GM18519 (cell line): ENCODE results near the gene YLPM1.
"Not testable (repeated sequence)": the region's sequence is repeated elsewhere in the genome, so short reads cannot be mapped to it uniquely, and the experiment has no call there.

Experiments
- ATAC-seq: cut with Tn5 transposase; IDR thresholded peaks from one replicate; pipeline ENCODE4 v1.9.1; 2021; ENCODE audit warnings: mild to moderate bottlenecking, moderate library complexity; ENCODE audit not compliant: unreplicated experiment, low FRiP score

The YLPM1 gene

DNA sequence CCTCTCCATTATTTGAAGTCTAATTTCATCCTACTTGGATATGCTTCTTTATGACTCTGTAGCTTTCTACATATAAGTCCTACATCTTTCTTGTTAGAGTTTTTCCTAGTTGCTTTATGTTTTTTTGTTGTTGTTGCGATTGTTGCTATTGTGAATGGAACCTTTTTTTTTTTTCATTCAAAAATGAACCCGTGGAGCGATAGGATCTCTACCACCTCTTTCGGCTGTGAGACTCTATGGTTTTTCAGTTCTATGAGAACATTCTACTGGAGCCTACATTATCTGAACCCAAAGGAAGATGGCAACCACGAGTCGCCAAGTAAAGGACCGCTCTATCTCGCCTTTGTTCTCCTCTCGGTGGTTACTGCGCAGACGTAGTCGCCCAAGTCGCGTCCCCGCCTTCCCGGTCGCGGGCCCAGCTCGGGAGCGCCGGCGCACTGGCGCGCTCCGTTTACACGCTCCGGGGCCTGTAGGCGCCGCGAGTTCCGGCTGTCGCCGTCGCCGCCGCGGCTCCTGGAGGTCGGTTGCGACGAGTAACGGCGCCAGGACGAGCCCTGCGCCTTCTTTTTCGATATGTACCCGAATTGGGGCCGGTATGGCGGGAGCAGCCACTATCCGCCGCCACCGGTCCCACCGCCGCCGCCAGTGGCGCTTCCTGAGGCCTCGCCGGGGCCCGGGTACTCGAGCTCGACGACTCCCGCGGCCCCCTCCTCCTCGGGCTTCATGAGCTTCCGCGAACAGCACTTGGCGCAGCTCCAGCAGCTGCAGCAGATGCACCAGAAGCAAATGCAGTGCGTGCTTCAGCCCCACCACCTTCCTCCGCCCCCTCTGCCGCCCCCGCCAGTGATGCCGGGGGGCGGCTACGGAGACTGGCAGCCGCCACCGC is at the start of gene YLPM1:
TSS of gene YLPM1 (plus strand) at position 400 of the 886 bp plus-strand sequence. CDS start at position 574, 174 bp downstream.
- peak; percentile 74 for ATAC-seq

- ATAC-seq = no peak
These were observed 49.8 kb upstream of the YLPM1 start for GRCh38 chr14:74713395-74713735.

DNA sequence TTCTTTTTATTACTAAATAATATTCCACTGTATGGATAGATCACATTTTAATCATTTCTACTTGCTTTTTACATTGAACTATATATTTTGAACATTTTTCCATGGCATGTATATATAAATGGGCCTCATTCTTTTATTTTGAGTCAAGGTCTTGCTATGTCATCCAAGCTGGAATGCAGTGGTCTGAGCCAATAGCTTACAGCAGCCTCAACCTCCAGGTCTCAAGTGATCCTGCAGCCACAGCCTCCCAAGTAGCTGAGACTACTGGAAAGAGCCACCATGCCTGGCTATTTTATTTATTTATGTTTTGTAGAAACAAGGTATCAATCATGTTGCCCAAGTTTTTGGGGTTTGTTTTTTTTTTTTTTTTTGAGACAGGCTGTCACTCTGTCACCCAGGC is 42.6 kb upstream of the YLPM1 start:
- no peak for ATAC-seq

- ATAC-seq = no peak
These were observed 40.0 kb upstream of the YLPM1 start for GRCh38 chr14:74723134-74723533.

- ATAC-seq = no peak
These were observed 30.7 kb upstream of the YLPM1 start for GRCh38 chr14:74732387-74732786.

- no peak for ATAC-seq
These were observed 29.9 kb upstream of the YLPM1 start for GRCh38 chr14:74733221-74733620.

DNA sequence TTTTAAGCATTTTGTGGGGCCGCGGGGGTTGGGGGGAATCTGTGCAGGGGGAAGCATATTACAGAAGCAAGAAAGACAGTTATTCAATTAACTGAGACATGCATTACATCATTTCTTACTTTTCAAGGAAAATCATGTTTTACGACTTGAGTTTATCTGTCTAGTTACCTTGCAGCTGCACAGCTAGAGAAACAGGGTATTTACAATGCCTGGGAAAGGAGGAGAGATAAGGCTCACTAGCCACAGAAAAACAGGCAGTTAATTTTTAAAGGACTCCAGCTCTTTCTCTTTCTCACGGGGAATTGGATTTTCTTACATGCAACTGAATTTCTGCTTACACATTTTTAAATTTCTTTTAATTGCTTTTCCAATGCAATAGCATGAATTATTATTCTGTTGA is 28.0 kb upstream of the YLPM1 start:
- no peak for ATAC-seq

DNA sequence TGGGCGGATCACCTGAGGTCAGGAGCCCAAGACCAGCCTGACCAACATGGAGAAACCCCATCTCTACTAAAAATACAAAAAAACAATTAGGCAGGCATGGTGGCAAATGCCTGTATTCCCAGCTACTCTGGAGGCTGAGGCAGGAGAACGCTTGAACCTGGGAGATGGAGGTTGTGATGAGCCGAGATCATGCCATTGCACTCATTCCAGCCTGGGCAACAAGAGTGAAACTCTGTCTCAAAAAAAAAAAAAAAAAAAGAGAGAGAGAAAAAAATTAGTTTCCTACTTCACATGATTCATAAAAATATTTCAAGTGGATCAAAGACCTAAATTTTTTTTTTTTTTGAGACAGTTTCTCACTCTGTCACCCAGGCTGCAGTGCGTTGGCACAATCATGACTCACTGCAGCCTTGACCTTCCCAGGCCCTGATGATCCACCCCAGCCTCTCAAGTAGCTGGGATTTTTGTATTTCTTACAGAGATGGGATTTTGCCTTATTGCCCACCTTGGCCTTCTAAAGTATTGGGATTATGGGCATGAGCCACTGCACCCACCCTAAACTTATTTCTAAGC is 25.3 kb upstream of the YLPM1 start:
- no peak for ATAC-seq

- no peak for ATAC-seq
These were observed 23.7 kb upstream of the YLPM1 start for GRCh38 chr14:74739293-74740030.

DNA sequence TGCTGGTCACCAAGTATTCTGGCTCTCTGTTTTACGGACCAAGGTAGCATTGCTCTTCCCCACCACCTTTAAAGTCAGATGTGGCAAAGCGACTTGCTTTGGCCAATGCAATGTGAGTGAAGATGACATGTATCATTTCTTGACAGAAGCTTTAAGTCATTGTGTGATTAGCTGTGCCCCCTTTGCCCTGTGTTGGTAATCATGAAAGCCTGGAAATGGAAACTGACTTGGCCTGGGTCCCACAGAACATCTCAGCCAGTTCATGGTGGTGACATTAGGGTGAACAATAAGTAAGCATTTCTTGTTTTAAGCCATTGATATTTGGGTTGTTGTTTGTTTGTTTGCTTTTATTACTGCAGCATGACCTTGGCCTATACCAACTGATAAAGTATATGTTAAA is 15.9 kb upstream of the YLPM1 start:
- ATAC-seq = no peak

DNA sequence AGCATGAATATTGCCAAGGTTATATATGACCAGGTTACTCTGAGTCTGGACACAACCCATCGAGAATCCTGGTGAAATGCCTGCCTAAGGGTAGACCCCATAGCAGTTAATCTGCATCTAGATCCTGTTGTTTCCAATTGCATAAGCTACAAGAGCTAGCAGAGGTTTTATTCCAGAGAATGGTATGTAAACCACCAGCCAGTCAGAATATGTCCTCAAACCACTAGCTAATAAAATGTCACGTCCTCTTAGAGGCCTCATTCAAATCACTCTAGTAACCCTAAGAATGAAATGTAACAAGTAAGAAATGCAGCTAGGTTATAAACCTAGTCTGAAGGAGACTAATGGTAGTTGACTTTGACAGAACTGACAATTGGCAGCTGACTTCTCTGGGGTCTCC is 9.0 kb upstream of the YLPM1 start:
- no peak for ATAC-seq

DNA sequence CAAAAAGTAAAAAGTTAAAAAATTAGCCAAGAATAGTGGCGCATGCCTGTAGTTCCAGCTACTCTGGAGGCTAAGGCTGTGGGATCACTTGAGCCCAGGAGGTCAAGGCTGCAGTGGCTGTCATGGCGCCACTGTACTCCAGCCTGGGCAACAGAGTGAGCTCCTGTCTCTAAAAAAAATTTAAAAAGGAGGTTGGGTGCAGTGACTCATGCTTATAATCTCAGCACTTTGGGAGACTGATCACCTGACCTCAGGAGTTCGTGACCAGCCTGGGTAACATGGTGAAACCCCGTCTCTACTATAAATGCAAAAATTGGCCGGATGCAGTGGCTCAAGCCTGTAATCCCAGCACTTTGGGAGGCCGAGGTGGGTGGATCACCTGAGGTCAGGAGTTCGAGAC is 8.2 kb upstream of the YLPM1 start:
- no peak for ATAC-seq

- ATAC-seq = no peak
These were observed 6.8 kb upstream of the YLPM1 start for GRCh38 chr14:74756326-74756725.

GRCh38 chr14:74758505-74758904 is 4.6 kb upstream of the YLPM1 start:
- ATAC-seq = not testable (repeated sequence)

DNA sequence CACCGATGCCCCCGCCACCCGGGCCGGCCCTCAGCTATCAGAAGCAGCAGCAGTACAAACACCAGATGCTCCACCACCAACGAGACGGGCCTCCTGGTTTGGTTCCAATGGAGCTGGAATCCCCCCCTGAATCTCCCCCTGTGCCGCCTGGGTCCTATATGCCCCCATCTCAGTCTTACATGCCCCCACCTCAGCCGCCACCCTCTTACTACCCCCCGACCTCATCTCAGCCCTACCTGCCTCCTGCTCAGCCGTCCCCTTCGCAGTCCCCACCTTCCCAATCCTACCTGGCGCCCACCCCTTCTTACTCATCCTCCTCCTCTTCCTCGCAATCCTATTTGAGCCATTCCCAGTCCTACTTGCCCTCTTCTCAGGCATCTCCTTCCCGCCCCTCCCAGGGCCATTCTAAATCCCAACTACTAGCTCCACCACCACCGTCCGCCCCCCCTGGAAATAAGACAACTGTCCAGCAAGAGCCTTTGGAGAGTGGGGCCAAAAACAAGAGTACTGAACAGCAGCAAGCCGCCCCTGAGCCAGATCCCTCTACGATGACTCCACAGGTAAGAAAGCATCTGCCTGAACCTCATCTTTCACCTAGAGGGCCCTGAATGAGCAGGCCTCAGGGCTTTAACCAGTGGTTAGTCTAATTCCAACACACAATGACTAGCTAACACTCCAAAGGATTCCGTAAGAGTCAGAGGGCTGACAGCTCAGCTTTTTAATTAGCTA is 851 bp downstream of the YLPM1 start:
- ATAC-seq = no peak

- ATAC-seq = no peak
These were observed 2.6 kb downstream of the YLPM1 start for GRCh38 chr14:74765721-74766120.

DNA sequence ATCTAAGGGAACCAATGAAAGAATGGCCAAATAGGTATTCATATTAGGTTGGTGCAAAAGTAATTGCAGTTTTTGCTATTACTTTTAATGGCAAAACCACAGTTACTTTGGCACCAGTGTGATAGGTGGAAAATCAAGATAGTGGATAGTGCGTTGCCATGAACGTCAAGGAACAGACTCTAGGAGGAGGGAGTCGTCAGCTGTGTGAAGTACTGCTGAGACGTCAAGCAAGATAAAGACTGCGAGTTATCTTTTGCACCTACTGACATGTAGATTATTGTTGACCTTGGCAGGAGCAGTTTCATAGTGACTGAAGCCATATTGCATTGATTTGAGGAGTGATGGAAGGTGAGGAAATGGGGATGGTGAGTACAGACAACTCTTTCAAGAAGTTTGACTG is 8.3 kb downstream of the YLPM1 start:
- no peak for ATAC-seq

GRCh38 chr14:74784634-74785033 is 21.5 kb downstream of the YLPM1 start:
- ATAC-seq = no peak

- no peak for ATAC-seq
These were observed 22.0 kb downstream of the YLPM1 start for GRCh38 chr14:74785056-74785613.

GRCh38 chr14:74786796-74787315 is 23.7 kb downstream of the YLPM1 start:
- no peak for ATAC-seq
